Activated CD8-positive, alpha-beta T cell treated with anti-CD3 and anti-CD28 coated beads for 36 hours (primary cell): ENCODE measurements around the gene RDX. TPM values are rescaled to one million over a fixed set of nuclear protein-coding genes. Genes with fewer than 3 reads are reported as not detected.
"Not testable (repeated sequence)": the region's sequence is repeated elsewhere in the genome, so short reads cannot be mapped to it uniquely, and the experiment has no call there.

ENCODE experiments used
- ATAC-seq: fragments of 200-7000 bp; cut with Tn5 transposase; one replicate; pipeline ENCODE4 v1.10.0; 2021; ENCODE audit warnings: mild to moderate bottlenecking, moderate library complexity
- CTCF ChIA-PET: fragments of 350-600 bp; sonication (Branson Sonifier 250); formaldehyde crosslinking; loops from one replicate; lab custom pipeline; 2021; ENCODE audit warnings: antibody characterized with exemption; lab: Charles Lee
- POLR2A ChIA-PET: fragments of 350-600 bp; sonication (Branson Sonifier 250); formaldehyde crosslinking; loops from one replicate; lab custom pipeline; 2021; ENCODE audit warnings: antibody characterized with exemption; lab: Charles Lee
- DNase-seq: peaks from one replicate; pipeline ENCODE4 v3.0.0-alpha.2; 2020
- H3K27ac Mint-ChIP-seq: one replicate; pipeline ENCODE4 v1.8.0; 2021; ENCODE audit warnings: mild to moderate bottlenecking, mixed read lengths
- H3K27me3 Mint-ChIP-seq: one replicate; pipeline ENCODE4 v1.8.0; 2021; ENCODE audit warnings: mixed read lengths
- H3K36me3 Mint-ChIP-seq: one replicate; pipeline ENCODE4 v1.8.0; 2021; ENCODE audit warnings: low read depth, mixed read lengths
- H3K4me1 Mint-ChIP-seq: one replicate; pipeline ENCODE4 v1.8.0; 2021; ENCODE audit warnings: low read depth, mixed read lengths
- H3K4me3 Mint-ChIP-seq: one replicate; pipeline ENCODE4 v1.8.0; 2021; ENCODE audit warnings: mild to moderate bottlenecking, moderate library complexity, mixed read lengths
- H3K9me3 Mint-ChIP-seq: one replicate; pipeline ENCODE4 v1.8.0; 2021; ENCODE audit warnings: mixed read lengths
- intact Hi-C: fragments of 100-400 bp; cut with micrococcal nuclease; formaldehyde crosslinking; loops from one replicate; pipeline ENCODE4 v1.10.0; 2022
- total RNA-seq, 2 experiments: library from RNA; stranded (reverse); gene quantifications; one replicate each; pipeline ENCODE4 v1.2.3, GENCODE V29; 2021
- TF ChIP-seq, protein P1 (sequence below): fragments of 200-600 bp; IDR thresholded peaks from one replicate; pipeline ENCODE4 v1.8.0; 2022; ENCODE audit warnings: antibody characterized with exemption, mild to moderate bottlenecking

RDX gene
- total RNA-seq, 2 experiments from 2014 or later, result 37.8 to 41.2 TPM

GRCh38 chr11:110219006-110219785 lies 77.2 kb downstream of the RDX start:
- H3K9me3 Mint-ChIP-seq, result no peaks in the 10 kb centered on the region
- H3K36me3 Mint-ChIP-seq, result peaks cover under 1% of the 10 kb centered on the region
- TF ChIP-seq, protein P1, sequence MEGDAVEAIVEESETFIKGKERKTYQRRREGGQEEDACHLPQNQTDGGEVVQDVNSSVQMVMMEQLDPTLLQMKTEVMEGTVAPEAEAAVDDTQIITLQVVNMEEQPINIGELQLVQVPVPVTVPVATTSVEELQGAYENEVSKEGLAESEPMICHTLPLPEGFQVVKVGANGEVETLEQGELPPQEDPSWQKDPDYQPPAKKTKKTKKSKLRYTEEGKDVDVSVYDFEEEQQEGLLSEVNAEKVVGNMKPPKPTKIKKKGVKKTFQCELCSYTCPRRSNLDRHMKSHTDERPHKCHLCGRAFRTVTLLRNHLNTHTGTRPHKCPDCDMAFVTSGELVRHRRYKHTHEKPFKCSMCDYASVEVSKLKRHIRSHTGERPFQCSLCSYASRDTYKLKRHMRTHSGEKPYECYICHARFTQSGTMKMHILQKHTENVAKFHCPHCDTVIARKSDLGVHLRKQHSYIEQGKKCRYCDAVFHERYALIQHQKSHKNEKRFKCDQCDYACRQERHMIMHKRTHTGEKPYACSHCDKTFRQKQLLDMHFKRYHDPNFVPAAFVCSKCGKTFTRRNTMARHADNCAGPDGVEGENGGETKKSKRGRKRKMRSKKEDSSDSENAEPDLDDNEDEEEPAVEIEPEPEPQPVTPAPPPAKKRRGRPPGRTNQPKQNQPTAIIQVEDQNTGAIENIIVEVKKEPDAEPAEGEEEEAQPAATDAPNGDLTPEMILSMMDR, result no peak
- no peak for ATAC-seq
- DNase-seq, result no peak
- ChIA-PET CTCF (interaction anchor here (0.8 to 1.3 kb wide), 2 partner anchors 17 to 49 kb away, joined by 4 read pairs; no protein-coding TSS in a partner anchor), POLR2A (interaction anchor here (0.7 kb wide), 1 partner anchor 11 kb away, joined by 3 read pairs; no protein-coding TSS in a partner anchor)
- intact Hi-C loops, result no loop called here
- no peaks in the 10 kb centered on the region for H3K4me1 Mint-ChIP-seq
- H3K27me3 Mint-ChIP-seq, result no peaks in the 10 kb centered on the region
- H3K4me3 Mint-ChIP-seq, result no peak overlapping the region
- no peak overlapping the region for H3K27ac Mint-ChIP-seq

DNA sequence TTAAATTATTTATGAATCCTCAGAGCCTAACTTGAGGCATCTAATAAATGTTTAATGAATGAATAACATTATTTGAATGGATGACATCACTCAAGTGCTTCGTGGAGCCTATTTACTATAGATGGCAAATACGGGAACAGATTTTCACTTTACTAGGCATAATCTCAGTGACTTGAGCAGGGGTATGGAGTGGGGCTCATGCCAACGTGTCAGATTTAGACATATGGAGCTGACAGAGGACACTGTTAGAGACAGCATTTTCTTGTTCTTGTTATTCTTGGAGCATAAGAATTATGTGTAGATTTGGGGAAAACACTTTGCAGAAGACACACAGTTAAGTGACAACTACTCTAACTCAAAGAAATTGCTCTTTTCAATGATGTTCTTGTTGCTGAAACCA lies 78.5 kb downstream of the RDX start:
- H3K36me3 Mint-ChIP-seq, result no peaks in the 10 kb centered on the region
- H3K27me3 Mint-ChIP-seq, result no peaks in the 10 kb centered on the region
- CTCF ChIA-PET, result interaction anchor here (2.9 kb wide), 1 partner anchor 17 kb away, joined by 10 read pairs; no protein-coding TSS in a partner anchor
- TF ChIP-seq, protein P1, result no peak
- DNase-seq (no peak), ATAC-seq (no peak)
- POLR2A ChIA-PET, result no interaction called here
- H3K9me3 Mint-ChIP-seq, result no peaks in the 10 kb centered on the region
- no peaks in the 10 kb centered on the region for H3K4me1 Mint-ChIP-seq
- no peak overlapping the region for H3K27ac Mint-ChIP-seq
- no peak overlapping the region for H3K4me3 Mint-ChIP-seq
- intact Hi-C loops, result no loop called here

DNA sequence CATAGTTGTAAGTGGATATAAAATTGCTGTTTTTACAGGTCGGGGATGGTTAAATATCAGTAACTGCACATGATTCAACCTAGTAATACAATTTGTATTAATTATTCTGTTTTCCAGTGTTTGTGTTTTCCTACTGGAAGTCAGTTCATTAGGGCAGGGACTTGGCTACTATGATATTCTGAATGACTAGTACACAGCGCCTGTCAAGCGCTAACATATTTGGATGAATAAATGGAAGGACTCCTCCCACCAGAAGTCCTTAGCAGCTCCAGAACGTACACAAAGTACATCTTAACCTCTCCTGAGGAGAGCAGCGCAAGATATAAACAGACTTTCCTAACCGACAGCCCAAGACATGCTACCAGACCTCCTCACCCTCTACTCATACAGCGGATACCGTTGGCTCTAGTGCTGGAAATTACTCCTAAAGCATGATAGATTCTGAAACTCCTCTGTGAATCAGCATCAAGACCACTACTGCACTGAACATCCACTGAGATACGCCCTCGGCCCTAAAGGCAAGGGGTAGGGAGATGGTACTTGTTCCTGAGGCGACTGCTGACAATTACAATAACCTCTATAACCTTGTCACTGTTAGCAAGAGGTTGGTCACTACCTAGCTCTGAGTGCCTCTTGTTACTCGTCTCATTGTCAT lies 79.1 kb downstream of the RDX start:
- H3K4me3 Mint-ChIP-seq, result no peak overlapping the region
- no peaks in the 10 kb centered on the region for H3K9me3 Mint-ChIP-seq
- POLR2A ChIA-PET, result no interaction called here
- no peak overlapping the region for H3K27ac Mint-ChIP-seq
- CTCF ChIA-PET, result interaction anchor here (1.2 to 2.9 kb wide), 3 partner anchors 17 to 216 kb away, joined by 3 to 10 read pairs (median 3); no protein-coding TSS in a partner anchor
- no peaks in the 10 kb centered on the region for H3K36me3 Mint-ChIP-seq
- DNase-seq (no peak), ATAC-seq (no peak)
- TF ChIP-seq, protein P1, result no peak
- intact Hi-C loops, result no loop called here
- H3K4me1 Mint-ChIP-seq, result no peaks in the 10 kb centered on the region
- H3K27me3 Mint-ChIP-seq, result no peaks in the 10 kb centered on the region

DNA sequence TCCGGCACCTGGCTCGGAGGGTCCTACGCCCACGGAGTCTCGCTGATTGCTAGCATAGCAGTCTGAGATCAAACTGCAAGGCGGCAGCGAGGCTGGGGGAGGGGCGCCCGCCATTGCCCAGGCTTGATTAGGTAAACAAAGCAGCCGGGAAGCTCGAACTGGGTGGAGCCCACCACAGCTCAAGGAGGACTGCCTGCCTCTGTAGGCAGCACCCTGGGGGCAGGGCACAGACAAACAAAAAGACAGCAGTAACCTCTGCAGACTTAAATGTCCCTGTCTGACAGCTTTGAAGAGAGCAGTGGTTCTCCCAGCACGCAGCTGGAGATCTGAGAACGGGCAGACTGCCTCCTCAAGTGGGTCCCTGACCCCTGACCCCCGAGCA lies 87.1 kb downstream of the RDX start:
- intact Hi-C loops, ATAC-seq, H3K4me1 Mint-ChIP-seq, H3K9me3 Mint-ChIP-seq, H3K36me3 Mint-ChIP-seq, H3K27me3 Mint-ChIP-seq, POLR2A ChIA-PET, H3K27ac Mint-ChIP-seq, DNase-seq: not testable (repeated sequence)
- peak overlapping the region; percentile 60 for H3K4me3 Mint-ChIP-seq
- CTCF ChIA-PET, result interaction anchor here (0.6 kb wide), 1 partner anchor 9 kb away, joined by 3 read pairs; no protein-coding TSS in a partner anchor

DNA sequence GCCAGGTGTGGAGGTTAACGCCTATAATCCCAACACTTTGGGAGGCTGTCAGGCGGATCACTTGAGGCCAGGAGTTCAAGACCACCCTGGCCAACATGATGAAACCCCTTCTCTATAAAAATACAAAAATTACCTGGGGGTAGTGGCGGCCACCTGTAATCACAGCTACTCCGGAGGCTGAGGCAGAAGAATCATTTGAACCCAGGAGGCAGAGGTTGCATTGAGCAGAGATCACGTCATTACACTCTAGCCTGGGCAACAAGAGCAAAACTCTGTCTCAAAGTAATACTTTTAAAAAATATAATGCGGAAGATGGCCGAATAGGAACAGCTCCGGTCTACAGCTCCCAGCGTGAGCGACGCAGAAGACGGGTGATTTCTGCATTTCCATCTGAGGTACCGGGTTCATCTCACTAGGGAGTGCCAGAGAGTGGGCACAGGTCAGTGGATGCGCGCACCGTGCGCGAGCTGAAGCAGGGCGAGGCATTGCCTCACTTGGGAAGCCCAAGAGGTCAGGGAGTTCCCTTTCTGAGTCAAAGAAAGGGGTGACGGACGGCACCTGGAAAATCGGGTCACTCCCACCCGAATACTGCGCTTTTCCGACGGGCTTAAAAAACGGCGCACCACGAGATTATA lies 87.6 kb downstream of the RDX start:
- POLR2A ChIA-PET, H3K36me3 Mint-ChIP-seq, H3K9me3 Mint-ChIP-seq, intact Hi-C loops, ATAC-seq, H3K4me1 Mint-ChIP-seq, H3K27ac Mint-ChIP-seq, H3K27me3 Mint-ChIP-seq: not testable (repeated sequence)
- peak; percentile 19 for DNase-seq
- CTCF ChIA-PET, result interaction anchor here (0.6 kb wide), 1 partner anchor 9 kb away, joined by 3 read pairs; no protein-coding TSS in a partner anchor
- peak overlapping the region; percentile 60 for H3K4me3 Mint-ChIP-seq
